ENCODE results near the gene CCNH. TPM values are rescaled to one million over a fixed set of nuclear protein-coding genes. Genes with fewer than 3 reads are reported as not detected.

The CCNH gene
- total RNA-seq, 1 experiment from 2014 or later = 63.2 TPM

- intact Hi-C loops (cut with micrococcal nuclease) = no loop called here
- H3K4me2 ChIP-seq (ENCODE audit: low read length) = no peak overlapping the region
- no peak overlapping the region for H3K9ac ChIP-seq (ENCODE audit: low read length)
- DNase-seq (ENCODE audit: low read depth, low spot score) (no peak), ATAC-seq (no peak)
- H3K4me3 ChIP-seq (replicated peaks in 1 of 2; ENCODE audit: low read depth in 1 of 2, low read length in 2 of 2) = no peak overlapping the region
- no peaks in the 10 kb centered on the region for H3K9me2 ChIP-seq (ENCODE audit: insufficient read depth)
- H3K27me3 ChIP-seq (ENCODE audit: insufficient read depth, low read length) = no peaks in the 10 kb centered on the region
- H2AFZ ChIP-seq (ENCODE audit: low read depth, low read length, poor library complexity, severe bottlenecking) = no peak overlapping the region
- POLR2A ChIA-PET = no interaction called here
- no peaks in the 10 kb centered on the region for H3K9me3 ChIP-seq (ENCODE audit: control insufficient read depth in 1 of 2, insufficient read depth in 1 of 2, low read depth in 1 of 2, low read length in 2 of 2)
- TF ChIP-seq FOSL1 (IDR thresholded peaks at IDR 0.05; ENCODE audit: low read depth) (no peak), CEBPB (IDR thresholded peaks at IDR 0.05; ENCODE audit: low read depth) (0 out of 2 replicates have a peak, but pooled peaks have one; percentile 16), CBX3 (IDR thresholded peaks at IDR 0.05; ENCODE audit: low read depth) (no peak)
- no peaks in the 10 kb centered on the region for H4K20me1 ChIP-seq (ENCODE audit: insufficient read depth)
- H3K79me2 ChIP-seq (ENCODE audit: insufficient read depth, low read length) = peaks cover 8% of the 10 kb centered on the region
- CTCF ChIA-PET = no interaction called here
- H3K27ac ChIP-seq (ENCODE audit: low read depth, low read length) = no peak overlapping the region
- H3K4me1 ChIP-seq (ENCODE audit: control insufficient read depth in 1 of 2, insufficient read depth in 2 of 2, low read length in 2 of 2) = no peaks in the 10 kb centered on the region
- H3K36me3 ChIP-seq (ENCODE audit: control insufficient read depth in 1 of 2, insufficient read depth in 2 of 2, low read length in 2 of 2) = peaks cover 18 to 39% of the 10 kb centered on the region in 2 experiments; a peak in 3 of 4 replicates
- no TSS peak for BruUV-seq (replicated peaks)
- RAD21 ChIA-PET (ENCODE audit: low non-redundant PET in 1 of 2, low total read pairs in 2 of 2, uncharacterized antibody in 2 of 2, unreplicated experiment in 2 of 2) = no interaction called here
Observed at GRCh38 chr5:87382224-87382623, 30.5 kb downstream of the CCNH start.

- no peaks in the 10 kb centered on the region for H3K4me1 ChIP-seq (ENCODE audit: control insufficient read depth in 1 of 2, insufficient read depth in 2 of 2, low read length in 2 of 2)
- BruUV-seq (replicated peaks) = no TSS peak
- CTCF ChIA-PET = interaction anchor here (1.4 kb wide), 1 partner anchor 28 kb away, joined by 4 read pairs; no protein-coding TSS in a partner anchor
- H4K20me1 ChIP-seq (ENCODE audit: insufficient read depth) = no peaks in the 10 kb centered on the region; the same call in 1 of the 2 replicates
- H3K4me3 ChIP-seq (replicated peaks in 1 of 2; ENCODE audit: low read depth in 1 of 2, low read length in 2 of 2) = no peak overlapping the region
- TF ChIP-seq POLR2A (IDR thresholded peaks at IDR 0.05; ENCODE audit: borderline replicate concordance, extremely low read depth, insufficient read depth, insufficient read length) (no peak), ZFX (IDR thresholded peaks at IDR 0.05) (no peak)
- TF ChIP-seq, protein P1, sequence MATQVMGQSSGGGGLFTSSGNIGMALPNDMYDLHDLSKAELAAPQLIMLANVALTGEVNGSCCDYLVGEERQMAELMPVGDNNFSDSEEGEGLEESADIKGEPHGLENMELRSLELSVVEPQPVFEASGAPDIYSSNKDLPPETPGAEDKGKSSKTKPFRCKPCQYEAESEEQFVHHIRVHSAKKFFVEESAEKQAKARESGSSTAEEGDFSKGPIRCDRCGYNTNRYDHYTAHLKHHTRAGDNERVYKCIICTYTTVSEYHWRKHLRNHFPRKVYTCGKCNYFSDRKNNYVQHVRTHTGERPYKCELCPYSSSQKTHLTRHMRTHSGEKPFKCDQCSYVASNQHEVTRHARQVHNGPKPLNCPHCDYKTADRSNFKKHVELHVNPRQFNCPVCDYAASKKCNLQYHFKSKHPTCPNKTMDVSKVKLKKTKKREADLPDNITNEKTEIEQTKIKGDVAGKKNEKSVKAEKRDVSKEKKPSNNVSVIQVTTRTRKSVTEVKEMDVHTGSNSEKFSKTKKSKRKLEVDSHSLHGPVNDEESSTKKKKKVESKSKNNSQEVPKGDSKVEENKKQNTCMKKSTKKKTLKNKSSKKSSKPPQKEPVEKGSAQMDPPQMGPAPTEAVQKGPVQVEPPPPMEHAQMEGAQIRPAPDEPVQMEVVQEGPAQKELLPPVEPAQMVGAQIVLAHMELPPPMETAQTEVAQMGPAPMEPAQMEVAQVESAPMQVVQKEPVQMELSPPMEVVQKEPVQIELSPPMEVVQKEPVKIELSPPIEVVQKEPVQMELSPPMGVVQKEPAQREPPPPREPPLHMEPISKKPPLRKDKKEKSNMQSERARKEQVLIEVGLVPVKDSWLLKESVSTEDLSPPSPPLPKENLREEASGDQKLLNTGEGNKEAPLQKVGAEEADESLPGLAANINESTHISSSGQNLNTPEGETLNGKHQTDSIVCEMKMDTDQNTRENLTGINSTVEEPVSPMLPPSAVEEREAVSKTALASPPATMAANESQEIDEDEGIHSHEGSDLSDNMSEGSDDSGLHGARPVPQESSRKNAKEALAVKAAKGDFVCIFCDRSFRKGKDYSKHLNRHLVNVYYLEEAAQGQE (IDR thresholded peaks at IDR 0.05; ENCODE audit: low read depth) = no peak
- POLR2A ChIA-PET = no interaction called here
- no peak overlapping the region for H3K4me2 ChIP-seq (ENCODE audit: low read length)
- no peak overlapping the region for H2AFZ ChIP-seq (ENCODE audit: low read depth, low read length, poor library complexity, severe bottlenecking)
- no peak overlapping the region for H3K9ac ChIP-seq (ENCODE audit: low read length)
- no peaks in the 10 kb centered on the region for H3K9me2 ChIP-seq (ENCODE audit: insufficient read depth)
- H3K79me2 ChIP-seq (ENCODE audit: insufficient read depth, low read length) = no peaks in the 10 kb centered on the region; the same call in 1 of the 2 replicates
- ATAC-seq (no peak), DNase-seq (ENCODE audit: low read depth, low spot score) (no peak)
- peaks cover 15% of the 10 kb centered on the region in 2 experiments; a peak in 2 of 4 replicates for H3K36me3 ChIP-seq (ENCODE audit: control insufficient read depth in 1 of 2, insufficient read depth in 2 of 2, low read length in 2 of 2)
- H3K27me3 ChIP-seq (ENCODE audit: insufficient read depth, low read length) = no peaks in the 10 kb centered on the region
- intact Hi-C loops (cut with micrococcal nuclease) = no loop called here
- RAD21 ChIA-PET (ENCODE audit: low non-redundant PET in 1 of 2, low total read pairs in 2 of 2, uncharacterized antibody in 2 of 2, unreplicated experiment in 2 of 2) = no interaction called here
- no peaks in the 10 kb centered on the region for H3K9me3 ChIP-seq (ENCODE audit: control insufficient read depth in 1 of 2, insufficient read depth in 1 of 2, low read depth in 1 of 2, low read length in 2 of 2)
- no peak overlapping the region for H3K27ac ChIP-seq (ENCODE audit: low read depth, low read length)
Observed at GRCh38 chr5:87372705-87373104, 40.0 kb downstream of the CCNH start.

Data from HCT116 (cell line).